ENCODE measurements around the gene DDRGK1.

DDRGK1 gene

DNA sequence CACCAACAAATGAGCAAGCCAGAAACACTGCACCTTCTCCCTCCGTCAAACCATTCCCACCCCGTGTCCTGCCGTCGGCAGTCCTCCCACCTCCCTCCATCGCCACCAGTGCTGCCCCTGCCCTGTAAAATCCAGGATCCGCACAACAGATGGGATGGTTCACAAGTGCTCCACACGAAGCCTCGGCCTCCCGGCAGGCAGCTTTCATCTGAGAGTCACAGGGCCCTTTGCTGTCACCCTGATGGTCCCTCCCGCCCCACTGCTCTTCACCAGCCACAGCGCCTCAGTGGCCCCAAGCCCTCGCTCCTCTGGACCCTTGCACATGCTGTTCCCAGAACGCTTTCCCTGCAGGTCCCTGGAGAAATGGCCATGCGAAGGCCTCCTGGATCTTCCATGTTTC lies 22.4 kb upstream of the DDRGK1 start:
- no peak overlapping the region for H3K4me3 ChIP-seq (ENCODE audit: low read depth, low read length)
- in situ Hi-C loops (cut with HindIII; ENCODE audit: low sequenced_read_pairs): no loop called here
- DNase-seq (ENCODE audit: low read depth): no peak
- TF ChIP-seq, protein P1, sequence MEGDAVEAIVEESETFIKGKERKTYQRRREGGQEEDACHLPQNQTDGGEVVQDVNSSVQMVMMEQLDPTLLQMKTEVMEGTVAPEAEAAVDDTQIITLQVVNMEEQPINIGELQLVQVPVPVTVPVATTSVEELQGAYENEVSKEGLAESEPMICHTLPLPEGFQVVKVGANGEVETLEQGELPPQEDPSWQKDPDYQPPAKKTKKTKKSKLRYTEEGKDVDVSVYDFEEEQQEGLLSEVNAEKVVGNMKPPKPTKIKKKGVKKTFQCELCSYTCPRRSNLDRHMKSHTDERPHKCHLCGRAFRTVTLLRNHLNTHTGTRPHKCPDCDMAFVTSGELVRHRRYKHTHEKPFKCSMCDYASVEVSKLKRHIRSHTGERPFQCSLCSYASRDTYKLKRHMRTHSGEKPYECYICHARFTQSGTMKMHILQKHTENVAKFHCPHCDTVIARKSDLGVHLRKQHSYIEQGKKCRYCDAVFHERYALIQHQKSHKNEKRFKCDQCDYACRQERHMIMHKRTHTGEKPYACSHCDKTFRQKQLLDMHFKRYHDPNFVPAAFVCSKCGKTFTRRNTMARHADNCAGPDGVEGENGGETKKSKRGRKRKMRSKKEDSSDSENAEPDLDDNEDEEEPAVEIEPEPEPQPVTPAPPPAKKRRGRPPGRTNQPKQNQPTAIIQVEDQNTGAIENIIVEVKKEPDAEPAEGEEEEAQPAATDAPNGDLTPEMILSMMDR (IDR thresholded peaks at IDR 0.05; ENCODE audit: low read depth, low read length, missing control alignments): no peak

DNA sequence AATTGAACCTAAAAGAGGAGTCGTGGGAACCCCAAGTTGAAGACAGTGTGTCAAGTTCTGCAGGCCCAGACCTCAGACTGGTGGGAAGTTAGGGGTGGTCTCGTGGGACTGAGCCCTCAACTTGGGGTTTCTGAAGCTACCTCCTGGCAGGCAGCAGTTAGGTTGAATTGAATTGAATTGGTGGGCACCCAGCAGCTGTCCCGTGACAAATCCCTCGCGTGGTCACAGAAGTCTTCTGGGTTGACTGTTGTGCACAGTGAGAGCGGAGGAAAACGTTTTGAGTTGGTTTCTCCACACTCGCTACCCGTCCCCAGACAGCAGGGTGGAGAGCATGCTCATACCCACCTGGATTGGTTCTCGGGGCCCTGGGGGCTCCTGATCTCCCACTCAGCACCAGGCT lies 21.6 kb upstream of the DDRGK1 start:
- H3K4me3 ChIP-seq (ENCODE audit: low read depth, low read length): no peak overlapping the region
- no peak for DNase-seq (ENCODE audit: low read depth)
- in situ Hi-C loops (cut with HindIII; ENCODE audit: low sequenced_read_pairs): no loop called here
- TF ChIP-seq, protein P1 (IDR thresholded peaks at IDR 0.05; ENCODE audit: low read depth, low read length, missing control alignments): no peak

DNA sequence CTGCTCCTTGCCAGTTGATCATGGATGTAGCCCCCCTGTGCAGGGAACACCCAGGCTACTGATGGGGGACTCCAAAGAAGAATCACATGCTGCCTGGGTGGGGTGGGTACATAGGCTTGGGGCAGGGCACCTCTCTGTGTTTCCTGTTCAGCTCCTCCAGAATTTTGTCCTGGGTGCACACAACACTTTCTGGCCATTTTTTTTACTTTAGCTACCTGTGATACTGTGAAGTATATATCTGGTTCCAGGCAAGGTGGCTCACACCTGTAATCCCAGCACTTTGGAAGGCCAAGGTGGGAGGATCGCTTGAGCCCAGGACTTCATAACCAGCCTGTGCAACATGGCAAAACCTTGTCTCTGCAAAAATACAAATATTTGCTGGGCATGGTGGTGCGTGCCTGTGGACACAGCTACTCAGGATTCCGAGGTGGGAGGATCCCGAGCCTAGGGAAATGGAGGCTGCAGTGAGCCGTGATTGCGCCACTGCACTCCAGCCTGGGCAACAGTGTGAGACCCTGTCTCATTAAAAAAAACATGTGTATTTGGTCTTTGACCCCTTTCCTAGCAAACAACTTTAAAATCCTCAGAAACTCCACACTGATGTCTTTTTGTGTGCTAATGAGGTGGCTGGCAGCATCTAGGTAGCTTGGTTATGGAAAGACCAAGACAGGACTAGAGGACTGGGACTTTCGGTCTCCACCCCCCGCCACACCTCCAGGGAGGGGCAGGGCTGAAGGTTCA lies 20.4 kb upstream of the DDRGK1 start:
- no peak overlapping the region for H3K4me3 ChIP-seq (ENCODE audit: low read depth, low read length)
- DNase-seq (ENCODE audit: low read depth): no peak
- TF ChIP-seq, protein P1 (IDR thresholded peaks at IDR 0.05; ENCODE audit: low read depth, low read length, missing control alignments): no peak
- in situ Hi-C loops (cut with HindIII; ENCODE audit: low sequenced_read_pairs): no loop called here

DNA sequence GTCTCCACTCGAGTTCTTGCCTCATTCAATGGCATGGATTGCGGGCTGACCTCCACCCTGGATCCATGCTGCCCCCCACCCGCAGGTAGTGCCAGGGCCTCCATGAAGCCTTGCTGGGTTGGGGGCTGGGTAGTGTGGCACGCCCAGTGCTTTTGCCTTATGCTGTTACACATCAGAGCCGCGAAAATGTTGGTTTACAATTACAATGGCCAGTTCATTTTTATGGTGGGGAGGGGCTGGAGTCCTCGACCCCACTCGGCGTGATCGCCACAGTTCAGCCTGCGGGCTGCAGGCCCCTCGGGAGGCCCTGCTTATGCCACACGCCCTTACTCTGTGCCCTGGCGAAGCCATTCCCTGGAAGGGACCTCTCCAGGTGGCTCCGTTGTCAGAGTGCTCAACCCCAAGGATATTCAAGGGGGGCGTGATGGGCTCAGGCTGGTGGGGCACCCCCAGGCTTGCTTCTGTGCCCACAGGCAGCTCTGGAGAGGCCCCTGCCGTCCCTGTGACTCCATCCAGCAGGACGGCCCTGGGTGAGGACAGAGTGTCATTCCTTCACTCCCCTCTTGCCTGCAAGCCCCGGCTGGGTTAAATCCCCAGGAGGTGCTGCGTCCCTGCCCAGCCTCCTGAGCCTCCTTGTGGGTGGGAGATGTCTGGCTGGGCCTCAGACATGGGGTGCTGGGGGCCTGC lies 19.7 kb upstream of the DDRGK1 start:
- TF ChIP-seq, protein P1 (IDR thresholded peaks at IDR 0.05; ENCODE audit: low read depth, low read length, missing control alignments): no peak
- in situ Hi-C loops (cut with HindIII; ENCODE audit: low sequenced_read_pairs): no loop called here
- DNase-seq (ENCODE audit: low read depth): no peak
- H3K4me3 ChIP-seq (ENCODE audit: low read depth, low read length): no peak overlapping the region

DNA sequence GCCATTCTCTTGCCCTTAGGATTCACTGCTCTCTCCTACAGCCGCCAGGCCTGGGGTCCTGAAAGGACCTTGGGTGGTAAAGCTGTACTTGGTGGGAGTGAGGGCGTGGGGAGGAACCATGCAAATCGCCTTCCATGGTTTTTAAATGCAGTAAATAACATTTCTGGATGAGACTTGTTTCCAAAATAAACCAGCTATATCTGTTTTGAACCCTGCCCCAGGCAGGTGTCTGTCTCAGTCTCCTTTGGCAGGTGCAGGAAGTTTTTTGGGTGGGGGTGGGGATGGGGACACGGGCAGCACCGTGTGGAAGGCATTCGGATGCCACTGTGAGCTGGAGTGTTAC lies 19.1 kb upstream of the DDRGK1 start:
- no peak overlapping the region for H3K4me3 ChIP-seq (ENCODE audit: low read depth, low read length)
- TF ChIP-seq, protein P1 (IDR thresholded peaks at IDR 0.05; ENCODE audit: low read depth, low read length, missing control alignments): no peak
- no peak for DNase-seq (ENCODE audit: low read depth)
- in situ Hi-C loops (cut with HindIII; ENCODE audit: low sequenced_read_pairs): no loop called here

DNA sequence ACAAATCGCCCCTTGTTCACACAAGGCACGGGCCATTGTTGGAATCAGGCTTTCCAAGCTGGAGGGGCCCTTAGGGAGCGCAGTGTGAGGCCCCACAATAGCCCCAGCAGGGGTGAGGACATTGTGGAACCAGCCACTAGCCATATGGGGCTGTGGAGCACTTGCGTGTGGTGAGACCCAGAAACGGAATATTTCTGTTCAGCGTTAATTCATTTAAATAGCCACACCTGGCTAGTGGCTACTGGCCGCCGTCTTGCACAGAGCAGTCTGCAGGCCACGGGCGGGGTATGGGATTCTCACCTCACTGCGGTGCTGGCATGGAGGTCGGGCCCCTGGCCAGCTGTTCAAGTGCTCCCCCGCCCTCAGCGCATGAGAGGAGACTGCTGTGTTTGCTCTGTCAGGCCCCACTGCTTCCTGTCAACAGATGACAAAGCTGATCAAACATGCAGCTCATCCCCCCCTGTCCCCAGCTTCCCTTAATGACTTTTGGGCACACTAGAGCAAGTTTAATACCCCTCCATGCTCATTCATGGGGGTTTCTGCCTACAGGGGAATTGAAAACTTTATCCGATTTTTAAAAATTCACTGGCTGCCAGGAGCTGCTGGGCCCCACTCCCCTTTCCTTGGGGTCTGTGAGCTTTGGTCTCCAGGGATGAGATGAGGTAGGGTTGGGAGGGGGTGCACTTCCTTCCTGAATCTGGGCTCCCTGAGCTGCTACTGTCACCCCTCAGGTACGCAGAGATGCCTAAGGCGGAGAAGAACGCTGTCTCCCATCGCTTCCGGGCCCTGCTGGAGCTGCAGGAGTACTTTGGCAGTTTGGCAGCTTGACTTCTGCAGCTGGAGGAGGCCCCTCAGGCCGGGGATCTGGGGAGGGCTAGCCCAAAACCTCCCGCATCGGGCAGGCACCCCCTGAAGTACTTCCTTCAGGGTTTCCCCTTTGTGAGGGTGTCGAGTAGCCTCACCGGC lies 18.4 kb upstream of the DDRGK1 start:
- in situ Hi-C loops (cut with HindIII; ENCODE audit: low sequenced_read_pairs): no loop called here
- DNase-seq (ENCODE audit: low read depth): no peak
- TF ChIP-seq, protein P1 (IDR thresholded peaks at IDR 0.05; ENCODE audit: low read depth, low read length, missing control alignments): no peak
- no peak overlapping the region for H3K4me3 ChIP-seq (ENCODE audit: low read depth, low read length)

All from astrocyte of the cerebellum (primary cell).